KMS-11 (cell line): Measurements from ENCODE around the gene SDR9C7.

Experiments
- H2AFZ ChIP-seq: fragments of 200-600 bp; sonication (generic); 2 replicates; pipeline ENCODE4 v1.6.1; 2016; ENCODE audit warnings: antibody characterized with exemption, mixed run types, low read depth
- H3K27ac ChIP-seq: fragments of 200-600 bp; sonication (generic); 2 replicates; pipeline ENCODE4 v1.6.1; 2016; ENCODE audit warnings: mild to moderate bottlenecking, mixed run types
- H3K27me3 ChIP-seq: fragments of 200-600 bp; sonication (generic); 2 replicates; pipeline ENCODE4 v1.6.1; 2017; ENCODE audit warnings: mild to moderate bottlenecking, low read depth, mixed run types, moderate library complexity; ENCODE audit not compliant: insufficient read depth
- H3K36me3 ChIP-seq: fragments of 200-600 bp; sonication (generic); 2 replicates; pipeline ENCODE4 v1.6.1; 2017; ENCODE audit warnings: mild to moderate bottlenecking, mixed run types; ENCODE audit not compliant: insufficient read depth
- H3K4me1 ChIP-seq: fragments of 200-600 bp; sonication (generic); 2 replicates; pipeline ENCODE4 v1.6.1; 2016; ENCODE audit warnings: mild to moderate bottlenecking, low read depth, mixed run types; ENCODE audit not compliant: poor library complexity, severe bottlenecking
- H3K4me2 ChIP-seq: fragments of 200-600 bp; sonication (generic); 2 replicates; pipeline ENCODE4 v1.7.0; 2016; ENCODE audit warnings: mild to moderate bottlenecking, mixed run types
- H3K4me3 ChIP-seq: fragments of 200-600 bp; sonication (generic); IDR thresholded peaks from 2 replicates; pipeline ENCODE4 v1.6.1; 2017; ENCODE audit warnings: low read depth, low read length, mixed read lengths; ENCODE audit not compliant: insufficient read depth
- H3K79me2 ChIP-seq: fragments of 200-600 bp; sonication (generic); 2 replicates; pipeline ENCODE4 v1.6.1; 2016; ENCODE audit warnings: low read depth, mixed run types; ENCODE audit not compliant: insufficient read depth
- H3K9ac ChIP-seq: fragments of 200-600 bp; sonication (generic); 2 replicates; pipeline ENCODE4 v1.6.1; 2016; ENCODE audit warnings: mild to moderate bottlenecking, mixed run types
- H4K20me1 ChIP-seq: fragments of 200-600 bp; sonication (generic); 2 replicates; pipeline ENCODE4 v1.6.1; 2016; ENCODE audit warnings: mild to moderate bottlenecking, mixed run types; ENCODE audit not compliant: insufficient read depth
- CTCF ChIP-seq: fragments of 200-600 bp; sonication (generic); conservative IDR thresholded peaks from 2 replicates; pipeline ENCODE4 v1.6.1; 2017; ENCODE audit warnings: low read depth, mild to moderate bottlenecking, antibody characterized with exemption, low read length, moderate library complexity, mixed read lengths

The SDR9C7 gene

GRCh38 chr12:56954057-56954957, 20.1 kb upstream of the SDR9C7 start:
- no peak for TF ChIP-seq CTCF

GRCh38 chr12:56953314-56953713, 19.1 kb upstream of the SDR9C7 start:
- Histone ChIP-seq H2AFZ (no peak overlapping the region), H3K9ac (no peak overlapping the region), H3K36me3 (no peaks in the 10 kb centered on the region), H3K4me2 (no peak overlapping the region), H3K4me1 (peaks cover 12% of the 10 kb centered on the region), H4K20me1 (no peaks in the 10 kb centered on the region), H3K27me3 (no peaks in the 10 kb centered on the region), H3K79me2 (no peaks in the 10 kb centered on the region), H3K4me3 (no peak overlapping the region), H3K27ac (no peak overlapping the region)
- TF ChIP-seq CTCF, result no peak

More at GRCh38 chr12:56954057-56954957, 20.1 kb upstream of the SDR9C7 start:
- Histone ChIP-seq H2AFZ (no peak overlapping the region), H3K27me3 (no peaks in the 10 kb centered on the region), H3K4me2 (no peak overlapping the region), H3K27ac (no peak overlapping the region), H3K36me3 (no peaks in the 10 kb centered on the region), H3K4me3 (no peak overlapping the region), H3K79me2 (no peaks in the 10 kb centered on the region), H3K4me1 (peaks cover 12% of the 10 kb centered on the region), H3K9ac (no peak overlapping the region), H4K20me1 (no peaks in the 10 kb centered on the region)

- no peak overlapping the region for H3K27ac ChIP-seq
- H3K4me3 ChIP-seq, result no peak overlapping the region
- H4K20me1 ChIP-seq, result no peaks in the 10 kb centered on the region
- no peak overlapping the region for H2AFZ ChIP-seq
- H3K36me3 ChIP-seq, result no peaks in the 10 kb centered on the region
- H3K4me1 ChIP-seq, result peaks cover 12% of the 10 kb centered on the region
- TF ChIP-seq CTCF, result no peak
- H3K9ac ChIP-seq, result no peak overlapping the region
- no peaks in the 10 kb centered on the region for H3K27me3 ChIP-seq
- H3K79me2 ChIP-seq, result no peaks in the 10 kb centered on the region
- H3K4me2 ChIP-seq, result no peak overlapping the region
Observed at GRCh38 chr12:56951582-56952339, 17.6 kb upstream of the SDR9C7 start.

GRCh38 chr12:56948881-56949280, 14.7 kb upstream of the SDR9C7 start:
- no peak overlapping the region for H3K4me3 ChIP-seq
- no peaks in the 10 kb centered on the region for H3K79me2 ChIP-seq
- H3K36me3 ChIP-seq, result no peaks in the 10 kb centered on the region
- no peak overlapping the region for H3K4me2 ChIP-seq
- H3K4me1 ChIP-seq, result no peaks in the 10 kb centered on the region
- H4K20me1 ChIP-seq, result no peaks in the 10 kb centered on the region
- TF ChIP-seq CTCF, result no peak
- no peak overlapping the region for H2AFZ ChIP-seq
- H3K27me3 ChIP-seq, result no peaks in the 10 kb centered on the region
- H3K27ac ChIP-seq, result no peak overlapping the region
- H3K9ac ChIP-seq, result no peak overlapping the region
